WTC11 (cell line): ENCODE results near the gene ECSCR.

Source experiments
- ZNF121 ChIP-seq: sonication (generic); formaldehyde crosslinking; IDR thresholded peaks from 2 replicates; pipeline ENCODE4 v1.8.0; 2023; ENCODE audit warnings: missing genetic modification reagents
- TF ChIP-seq, protein P1 (sequence below): fragments of 200-600 bp; IDR thresholded peaks from 2 replicates; pipeline ENCODE4 v1.8.0; 2022; ENCODE audit warnings: antibody characterized with exemption
- TF ChIP-seq, protein P2 (sequence below): sonication (generic); formaldehyde crosslinking; conservative IDR thresholded peaks from 2 replicates; pipeline ENCODE4 v1.8.1; 2022; ENCODE audit warnings: mild to moderate bottlenecking, missing genetic modification reagents

DNA sequence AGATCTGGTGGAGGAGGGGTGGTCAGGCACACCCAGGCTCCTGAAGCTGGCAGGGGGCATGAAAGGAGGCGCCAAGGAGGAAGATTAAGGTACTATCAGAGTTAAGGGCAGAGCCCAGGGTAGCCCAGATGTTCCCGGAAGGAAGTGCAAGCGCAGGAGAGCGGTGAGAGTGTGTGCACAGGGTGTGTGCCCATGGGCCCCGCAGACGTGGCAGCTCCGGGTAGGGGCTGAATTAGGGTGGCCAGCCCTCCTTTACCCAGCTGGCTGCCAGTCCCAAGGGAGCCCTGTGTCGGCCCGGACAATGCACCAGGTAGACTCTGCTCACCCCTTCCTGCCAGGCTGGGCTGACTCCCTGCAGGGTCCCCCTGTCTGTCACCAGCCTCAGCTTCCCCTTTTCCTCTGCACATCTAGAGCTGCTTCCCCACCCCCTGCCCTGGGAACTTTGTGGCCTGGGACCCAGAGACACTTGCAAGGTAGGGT, 8.3 kb upstream of the ECSCR start, which contains the start of gene SMIM33:
- TF ChIP-seq, protein P1, sequence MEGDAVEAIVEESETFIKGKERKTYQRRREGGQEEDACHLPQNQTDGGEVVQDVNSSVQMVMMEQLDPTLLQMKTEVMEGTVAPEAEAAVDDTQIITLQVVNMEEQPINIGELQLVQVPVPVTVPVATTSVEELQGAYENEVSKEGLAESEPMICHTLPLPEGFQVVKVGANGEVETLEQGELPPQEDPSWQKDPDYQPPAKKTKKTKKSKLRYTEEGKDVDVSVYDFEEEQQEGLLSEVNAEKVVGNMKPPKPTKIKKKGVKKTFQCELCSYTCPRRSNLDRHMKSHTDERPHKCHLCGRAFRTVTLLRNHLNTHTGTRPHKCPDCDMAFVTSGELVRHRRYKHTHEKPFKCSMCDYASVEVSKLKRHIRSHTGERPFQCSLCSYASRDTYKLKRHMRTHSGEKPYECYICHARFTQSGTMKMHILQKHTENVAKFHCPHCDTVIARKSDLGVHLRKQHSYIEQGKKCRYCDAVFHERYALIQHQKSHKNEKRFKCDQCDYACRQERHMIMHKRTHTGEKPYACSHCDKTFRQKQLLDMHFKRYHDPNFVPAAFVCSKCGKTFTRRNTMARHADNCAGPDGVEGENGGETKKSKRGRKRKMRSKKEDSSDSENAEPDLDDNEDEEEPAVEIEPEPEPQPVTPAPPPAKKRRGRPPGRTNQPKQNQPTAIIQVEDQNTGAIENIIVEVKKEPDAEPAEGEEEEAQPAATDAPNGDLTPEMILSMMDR, result no peak
- TF ChIP-seq, protein P2, sequence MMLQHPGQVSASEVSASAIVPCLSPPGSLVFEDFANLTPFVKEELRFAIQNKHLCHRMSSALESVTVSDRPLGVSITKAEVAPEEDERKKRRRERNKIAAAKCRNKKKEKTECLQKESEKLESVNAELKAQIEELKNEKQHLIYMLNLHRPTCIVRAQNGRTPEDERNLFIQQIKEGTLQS (CRISPR knock-in tag), result no peak
- no peak for TF ChIP-seq ZNF121
